ENCODE data around the gene ANKRD18B. TPM values are rescaled to one million over a fixed set of nuclear protein-coding genes. Genes with fewer than 3 reads are reported as not detected.
"Not testable (repeated sequence)": the region's sequence is repeated elsewhere in the genome, so short reads cannot be mapped to it uniquely, and the experiment has no call there.

Gene ANKRD18B
- total and polyA plus RNA-seq, 2 donors (not counting 1 experiment from before 2014, with no cell fraction given): not detected

DNA sequence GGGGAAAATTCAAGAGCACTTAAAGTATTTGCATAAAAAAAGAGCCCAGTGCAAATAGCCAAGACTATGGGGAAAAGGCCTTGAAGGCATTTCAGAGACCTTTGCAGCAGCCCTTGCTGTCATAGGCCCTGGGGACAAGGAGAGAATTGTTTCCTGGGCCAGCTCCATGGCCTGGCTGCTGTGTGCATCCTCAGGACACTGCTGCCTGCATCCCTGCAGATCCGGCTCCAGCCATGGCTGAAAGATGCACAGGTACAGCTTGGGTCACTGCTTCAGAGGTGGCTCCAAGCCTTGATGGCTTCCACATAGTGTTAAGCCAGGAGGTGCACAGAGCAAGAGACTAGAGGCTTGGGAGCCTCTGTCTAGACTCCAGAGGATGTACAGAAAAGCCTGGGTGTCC, 55.9 kb downstream of the ANKRD18B start:
- H3K4me3 Mint-ChIP-seq; H3K79me2 ChIP-seq (ENCODE audit: control insufficient read depth, insufficient read depth, low read length); CTCF ChIA-PET; H3K4me3 ChIP-seq (ENCODE audit: control extremely low read depth in 1 of 5, extremely low read depth in 1 of 5, insufficient read depth in 1 of 5, low read depth in 2 of 5, low read length in 4 of 5); H3K9me3 Mint-ChIP-seq (ENCODE audit: insufficient read depth); H3K27me3 ChIP-seq (replicated peaks in 1 of 4; ENCODE audit: control extremely low read depth in 1 of 4, control insufficient read depth in 3 of 4, insufficient read depth in 4 of 4, low read length in 3 of 4); H3K36me3 ChIP-seq (replicated peaks in 1 of 2; ENCODE audit: control extremely low read depth in 1 of 2, control insufficient read depth in 1 of 2, extremely low read depth in 1 of 2, insufficient read depth in 2 of 2, low read length in 1 of 2); POLR2A ChIA-PET; H3K4me2 ChIP-seq (replicated peaks; ENCODE audit: low read depth, low read length, poor library complexity, severe bottlenecking); ATAC-seq (ENCODE audit: low read depth); H3K27ac ChIP-seq (ENCODE audit: low read length in 2 of 2); H3K9ac ChIP-seq (ENCODE audit: low read length); DNase-seq; H3K4me1 Mint-ChIP-seq; H4K20me1 ChIP-seq (ENCODE audit: control insufficient read depth, insufficient read depth, low read length, poor library complexity, severe bottlenecking); H3K27ac Mint-ChIP-seq; intact Hi-C loops (cut with micrococcal nuclease); H3K27me3 Mint-ChIP-seq; H2AFZ ChIP-seq (ENCODE audit: insufficient read depth, low read depth, low read length, poor library complexity, severe bottlenecking); H3K9me3 ChIP-seq (ENCODE audit: control extremely low read depth in 1 of 3, control insufficient read depth in 2 of 3, insufficient read depth in 1 of 3, low read length in 2 of 3); H3K4me1 ChIP-seq (ENCODE audit: control insufficient read depth in 2 of 2, insufficient read depth in 2 of 2, low read length in 2 of 2): not testable (repeated sequence)
- no CpG with 5 or more reads among the region's 1 CpG for WGBS (ENCODE audit: insufficient coverage)

DNA sequence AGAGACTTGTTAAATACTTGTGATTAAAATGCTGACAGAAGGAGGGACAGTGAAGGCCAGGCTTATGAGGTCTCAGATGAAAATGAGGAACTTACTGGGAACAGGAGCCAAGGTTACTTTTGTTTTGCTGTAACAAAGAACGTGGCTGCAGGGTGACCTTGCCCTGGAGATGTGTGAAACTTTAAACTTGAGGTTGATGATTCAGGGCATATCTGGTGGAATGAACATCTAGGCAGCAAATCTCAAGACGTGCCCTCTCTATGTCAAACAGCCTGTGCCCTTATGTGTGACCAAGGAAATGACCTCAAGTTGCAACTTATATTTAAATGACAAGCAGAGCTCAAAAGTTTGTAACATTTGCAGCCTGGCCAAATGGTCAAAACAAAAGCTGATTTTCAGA, 58.6 kb downstream of the ANKRD18B start:
- DNase-seq; H4K20me1 ChIP-seq (ENCODE audit: control insufficient read depth, insufficient read depth, low read length, poor library complexity, severe bottlenecking); H3K4me3 ChIP-seq (ENCODE audit: control extremely low read depth in 1 of 5, extremely low read depth in 1 of 5, insufficient read depth in 1 of 5, low read depth in 2 of 5, low read length in 4 of 5); CTCF ChIA-PET; H3K36me3 ChIP-seq (replicated peaks in 1 of 2; ENCODE audit: control extremely low read depth in 1 of 2, control insufficient read depth in 1 of 2, extremely low read depth in 1 of 2, insufficient read depth in 2 of 2, low read length in 1 of 2); H3K27ac ChIP-seq (ENCODE audit: low read length in 2 of 2); H3K9ac ChIP-seq (ENCODE audit: low read length); H3K4me3 Mint-ChIP-seq; H3K27ac Mint-ChIP-seq; H3K4me1 Mint-ChIP-seq; H3K9me3 ChIP-seq (ENCODE audit: control extremely low read depth in 1 of 3, control insufficient read depth in 2 of 3, insufficient read depth in 1 of 3, low read length in 2 of 3); H2AFZ ChIP-seq (ENCODE audit: insufficient read depth, low read depth, low read length, poor library complexity, severe bottlenecking); H3K4me1 ChIP-seq (ENCODE audit: control insufficient read depth in 2 of 2, insufficient read depth in 2 of 2, low read length in 2 of 2); H3K27me3 ChIP-seq (replicated peaks in 1 of 4; ENCODE audit: control extremely low read depth in 1 of 4, control insufficient read depth in 3 of 4, insufficient read depth in 4 of 4, low read length in 3 of 4); H3K9me3 Mint-ChIP-seq (ENCODE audit: insufficient read depth); H3K79me2 ChIP-seq (ENCODE audit: control insufficient read depth, insufficient read depth, low read length); intact Hi-C loops (cut with micrococcal nuclease); POLR2A ChIA-PET; H3K27me3 Mint-ChIP-seq; H3K4me2 ChIP-seq (replicated peaks; ENCODE audit: low read depth, low read length, poor library complexity, severe bottlenecking); ATAC-seq (ENCODE audit: low read depth): not testable (repeated sequence)
- 29% methylated on average over 1 of the region's 2 CpGs for WGBS (ENCODE audit: insufficient coverage)

DNA sequence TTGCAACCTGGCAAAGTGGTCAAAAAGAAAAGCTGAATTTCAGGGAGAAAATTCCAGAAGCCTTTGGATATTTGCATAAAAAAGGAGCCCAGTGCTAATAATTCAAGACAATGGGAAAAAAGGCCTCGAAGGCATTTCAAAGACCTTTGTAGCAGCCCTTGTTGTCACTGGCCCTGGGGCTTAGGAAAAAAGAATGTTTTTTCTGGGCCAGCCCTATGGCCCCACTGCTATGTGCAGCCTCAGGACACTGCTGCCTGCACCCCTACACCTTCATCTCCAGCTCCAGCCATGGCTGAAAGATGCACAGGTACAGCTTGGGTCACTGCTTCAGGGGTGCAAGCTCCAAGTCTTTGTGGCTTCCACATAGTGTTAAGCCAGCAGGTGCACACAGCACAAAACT, 62.1 kb downstream of the ANKRD18B start:
- H3K9me3 ChIP-seq (ENCODE audit: control extremely low read depth in 1 of 3, control insufficient read depth in 2 of 3, insufficient read depth in 1 of 3, low read length in 2 of 3); H3K4me3 Mint-ChIP-seq; H3K4me1 ChIP-seq (ENCODE audit: control insufficient read depth in 2 of 2, insufficient read depth in 2 of 2, low read length in 2 of 2); H3K9me3 Mint-ChIP-seq (ENCODE audit: insufficient read depth); ATAC-seq (ENCODE audit: low read depth); H4K20me1 ChIP-seq (ENCODE audit: control insufficient read depth, insufficient read depth, low read length, poor library complexity, severe bottlenecking); H3K36me3 ChIP-seq (replicated peaks in 1 of 2; ENCODE audit: control extremely low read depth in 1 of 2, control insufficient read depth in 1 of 2, extremely low read depth in 1 of 2, insufficient read depth in 2 of 2, low read length in 1 of 2); H2AFZ ChIP-seq (ENCODE audit: insufficient read depth, low read depth, low read length, poor library complexity, severe bottlenecking); intact Hi-C loops (cut with micrococcal nuclease); H3K4me1 Mint-ChIP-seq; H3K79me2 ChIP-seq (ENCODE audit: control insufficient read depth, insufficient read depth, low read length); H3K27me3 ChIP-seq (replicated peaks in 1 of 4; ENCODE audit: control extremely low read depth in 1 of 4, control insufficient read depth in 3 of 4, insufficient read depth in 4 of 4, low read length in 3 of 4); H3K4me2 ChIP-seq (replicated peaks; ENCODE audit: low read depth, low read length, poor library complexity, severe bottlenecking); H3K4me3 ChIP-seq (ENCODE audit: control extremely low read depth in 1 of 5, extremely low read depth in 1 of 5, insufficient read depth in 1 of 5, low read depth in 2 of 5, low read length in 4 of 5); CTCF ChIA-PET; H3K27ac Mint-ChIP-seq; H3K9ac ChIP-seq (ENCODE audit: low read length); H3K27ac ChIP-seq (ENCODE audit: low read length in 2 of 2); POLR2A ChIA-PET; DNase-seq: not testable (repeated sequence)
- H3K27me3 Mint-ChIP-seq: peaks cover 11% of the 10 kb centered on the region
- 67% methylated on average over 1 of the region's 1 CpG for WGBS (ENCODE audit: insufficient coverage)

DNA sequence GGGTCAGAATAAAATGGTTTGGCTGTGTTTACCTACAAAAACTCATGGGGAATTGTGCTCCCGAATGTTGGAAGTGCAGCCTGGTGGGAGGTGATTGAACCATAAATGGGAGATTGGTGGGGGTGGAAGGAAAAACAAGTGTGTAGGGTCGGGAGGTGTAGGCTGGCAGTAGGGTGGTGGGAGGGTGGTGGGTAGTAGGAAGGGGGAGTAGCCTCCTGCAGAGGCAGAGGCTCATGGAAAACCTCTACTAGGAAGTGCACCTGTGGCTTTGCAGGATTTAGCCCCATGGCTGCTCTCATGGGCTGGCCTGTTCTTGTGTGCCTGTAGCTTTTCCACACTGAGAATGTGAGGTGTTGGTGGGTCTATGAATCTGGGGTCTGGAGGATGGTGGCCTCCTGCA, 63.7 kb downstream of the ANKRD18B start:
- intact Hi-C loops (cut with micrococcal nuclease); POLR2A ChIA-PET; H3K4me2 ChIP-seq (replicated peaks; ENCODE audit: low read depth, low read length, poor library complexity, severe bottlenecking): not testable (repeated sequence)

More for the DNA sequence above, 63.7 kb downstream of the ANKRD18B start:
- H3K9me3 Mint-ChIP-seq (ENCODE audit: insufficient read depth); H3K4me3 ChIP-seq (ENCODE audit: control extremely low read depth in 1 of 5, extremely low read depth in 1 of 5, insufficient read depth in 1 of 5, low read depth in 2 of 5, low read length in 4 of 5); DNase-seq; H3K9me3 ChIP-seq (ENCODE audit: control extremely low read depth in 1 of 3, control insufficient read depth in 2 of 3, insufficient read depth in 1 of 3, low read length in 2 of 3); H2AFZ ChIP-seq (ENCODE audit: insufficient read depth, low read depth, low read length, poor library complexity, severe bottlenecking); H4K20me1 ChIP-seq (ENCODE audit: control insufficient read depth, insufficient read depth, low read length, poor library complexity, severe bottlenecking); ATAC-seq (ENCODE audit: low read depth); H3K4me3 Mint-ChIP-seq; H3K36me3 ChIP-seq (replicated peaks in 1 of 2; ENCODE audit: control extremely low read depth in 1 of 2, control insufficient read depth in 1 of 2, extremely low read depth in 1 of 2, insufficient read depth in 2 of 2, low read length in 1 of 2); H3K27ac Mint-ChIP-seq; H3K27me3 ChIP-seq (replicated peaks in 1 of 4; ENCODE audit: control extremely low read depth in 1 of 4, control insufficient read depth in 3 of 4, insufficient read depth in 4 of 4, low read length in 3 of 4); CTCF ChIA-PET; H3K9ac ChIP-seq (ENCODE audit: low read length); H3K27ac ChIP-seq (ENCODE audit: low read length in 2 of 2); H3K79me2 ChIP-seq (ENCODE audit: control insufficient read depth, insufficient read depth, low read length); H3K4me1 ChIP-seq (ENCODE audit: control insufficient read depth in 2 of 2, insufficient read depth in 2 of 2, low read length in 2 of 2); H3K4me1 Mint-ChIP-seq: not testable (repeated sequence)
- WGBS (ENCODE audit: insufficient coverage): no CpG with 5 or more reads among the region's 2 CpGs
- peaks cover 11% of the 10 kb centered on the region for H3K27me3 Mint-ChIP-seq

Measured in B cell (primary cell).